Fibroblast of lung (primary cell): ENCODE data around the gene ZFYVE28. TPM values are rescaled to one million over a fixed set of nuclear protein-coding genes. Genes with fewer than 3 reads are reported as not detected.

ENCODE experiments used
- DNase-seq, 2 donors: peaks; one replicate each; pipeline versions ENCODE4 v3.0.0 to v3.0.0-alpha.2; 2010; ENCODE audit warnings: low read depth in 2 of 2
- H2AFZ ChIP-seq: 2 replicates; pipeline ENCODE4 v1.5.1; 2012; ENCODE audit warnings: low read length, control low read depth, inconsistent platforms
- H3K27ac ChIP-seq: 2 replicates; pipeline ENCODE4 v1.5.1; 2011; ENCODE audit warnings: low read length, control low read depth; ENCODE audit not compliant: insufficient read depth
- H3K27me3 ChIP-seq: 2 replicates; pipeline ENCODE4 v1.5.1; 2011; ENCODE audit warnings: mild to moderate bottlenecking, low read length; ENCODE audit not compliant: control insufficient read depth, insufficient read depth
- H3K36me3 ChIP-seq: 2 replicates; pipeline ENCODE4 v1.5.1; 2011; ENCODE audit warnings: low read length; ENCODE audit not compliant: control insufficient read depth, insufficient read depth
- H3K4me1 ChIP-seq: 2 replicates; pipeline ENCODE4 v1.5.1; 2011; ENCODE audit warnings: low read length; ENCODE audit not compliant: control insufficient read depth, insufficient read depth; ENCODE audit errors: extremely low read depth
- H3K4me2 ChIP-seq: 2 replicates; pipeline ENCODE4 v1.5.1; 2011; ENCODE audit warnings: low read length, control low read depth; ENCODE audit not compliant: insufficient read depth; ENCODE audit errors: extremely low read depth
- H3K4me3 ChIP-seq, 4 experiments: fragments of 200-600 bp in 1 of 4; sonication (generic) in 1 of 4; replicated peaks in 1 of 4; 2 replicates each; pipeline ENCODE4 v1.5.1; 2011 to 2016; ENCODE audit warnings: low read length in 4 of 4, low read depth in 3 of 4, mild to moderate bottlenecking in 3 of 4, control low read depth in 2 of 4, inconsistent platforms in 1 of 4, mixed read lengths in 1 of 4; ENCODE audit not compliant: insufficient read depth in 1 of 4; ENCODE audit errors: control extremely low read depth in 1 of 4
- H3K79me2 ChIP-seq: 2 replicates; pipeline ENCODE4 v1.5.1; 2012; ENCODE audit warnings: mild to moderate bottlenecking, low read length, inconsistent platforms; ENCODE audit not compliant: control insufficient read depth, insufficient read depth
- H3K9ac ChIP-seq: 2 replicates; pipeline ENCODE4 v1.5.1; 2011; ENCODE audit warnings: mild to moderate bottlenecking, low read length, control low read depth; ENCODE audit not compliant: insufficient read depth
- H3K9me3 ChIP-seq: 2 replicates; pipeline ENCODE4 v1.5.1; 2012; ENCODE audit warnings: low read depth, low read length; ENCODE audit not compliant: control insufficient read depth, insufficient read depth
- H4K20me1 ChIP-seq: 2 replicates; pipeline ENCODE4 v1.5.1; 2011; ENCODE audit warnings: low read length; ENCODE audit not compliant: control insufficient read depth, insufficient read depth; ENCODE audit errors: extremely low read depth
- EZH2 ChIP-seq: IDR thresholded peaks from 2 replicates; pipeline ENCODE4 v1.5.1; 2012; ENCODE audit warnings: low read length, control low read depth, mild to moderate bottlenecking; ENCODE audit errors: missing control alignments
- polyA plus RNA-seq, 2 donors: library from polyadenylated mRNA; depleted of rRNA in 1 of 2; stranded (reverse) in 1 of 2; unstranded in 1 of 2; fragments of >200 nt; gene quantifications; 2 replicates each; pipeline ENCODE4 v1.2.1, GENCODE V29; 2011 to 2012; ENCODE audit warnings: missing spikeins in 1 of 2
- total RNA-seq: library from RNA; depleted of rRNA; stranded (reverse); fragments of >200 nt; gene quantifications from 2 replicates; pipeline ENCODE4 v1.2.1, GENCODE V29; 2014
- TF ChIP-seq, protein P1 (sequence below), 2 donors: IDR thresholded peaks in 1 of 2; conservative IDR thresholded peaks in 1 of 2; 1 replicate in 1 of 2; 2 replicates in 1 of 2; pipeline ENCODE4 v1.5.1; 2011 to 2012; ENCODE audit warnings: low read length in 2 of 2, control low read depth in 1 of 2, inconsistent platforms in 1 of 2, low read depth in 1 of 2, mild to moderate bottlenecking in 1 of 2

Gene ZFYVE28
- total and polyA plus RNA-seq, 2 donors (not counting 1 experiment from before 2014, with no cell fraction given) = 2.4 to 11.6 TPM

DNA sequence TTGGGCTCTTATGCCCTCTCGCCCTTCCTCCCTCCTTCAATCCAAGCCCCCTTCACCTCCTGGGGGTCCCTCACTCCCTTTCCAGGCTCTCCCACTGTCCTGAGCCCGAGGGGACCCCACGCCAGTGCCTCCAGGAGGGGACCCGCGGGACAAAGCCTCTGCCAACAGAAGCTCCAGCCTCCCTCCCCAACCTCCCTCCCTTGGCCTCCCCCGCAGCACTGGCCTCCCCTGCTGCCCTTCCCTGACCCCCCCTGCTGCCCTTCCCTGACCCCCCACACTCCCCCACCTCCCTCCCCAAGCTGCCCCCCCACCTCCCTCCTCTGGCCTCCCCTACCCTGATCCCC lies 85.5 kb downstream of the ZFYVE28 start:
- H3K4me3 ChIP-seq = no peak overlapping the region
- peaks cover 8% of the 10 kb centered on the region for H3K4me1 ChIP-seq
- no peak overlapping the region for H2AFZ ChIP-seq
- TF ChIP-seq, protein P1, sequence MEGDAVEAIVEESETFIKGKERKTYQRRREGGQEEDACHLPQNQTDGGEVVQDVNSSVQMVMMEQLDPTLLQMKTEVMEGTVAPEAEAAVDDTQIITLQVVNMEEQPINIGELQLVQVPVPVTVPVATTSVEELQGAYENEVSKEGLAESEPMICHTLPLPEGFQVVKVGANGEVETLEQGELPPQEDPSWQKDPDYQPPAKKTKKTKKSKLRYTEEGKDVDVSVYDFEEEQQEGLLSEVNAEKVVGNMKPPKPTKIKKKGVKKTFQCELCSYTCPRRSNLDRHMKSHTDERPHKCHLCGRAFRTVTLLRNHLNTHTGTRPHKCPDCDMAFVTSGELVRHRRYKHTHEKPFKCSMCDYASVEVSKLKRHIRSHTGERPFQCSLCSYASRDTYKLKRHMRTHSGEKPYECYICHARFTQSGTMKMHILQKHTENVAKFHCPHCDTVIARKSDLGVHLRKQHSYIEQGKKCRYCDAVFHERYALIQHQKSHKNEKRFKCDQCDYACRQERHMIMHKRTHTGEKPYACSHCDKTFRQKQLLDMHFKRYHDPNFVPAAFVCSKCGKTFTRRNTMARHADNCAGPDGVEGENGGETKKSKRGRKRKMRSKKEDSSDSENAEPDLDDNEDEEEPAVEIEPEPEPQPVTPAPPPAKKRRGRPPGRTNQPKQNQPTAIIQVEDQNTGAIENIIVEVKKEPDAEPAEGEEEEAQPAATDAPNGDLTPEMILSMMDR (conservative IDR thresholded peaks at IDR 0.05 in 1 of 2, IDR thresholded peaks at IDR 0.05 in 1 of 2; ENCODE audit: low read depth in 1 of 2, low read length in 2 of 2) = no peak
- H3K27me3 ChIP-seq = no peaks in the 10 kb centered on the region
- no peaks in the 10 kb centered on the region for H3K36me3 ChIP-seq
- no peak overlapping the region for H3K4me2 ChIP-seq
- H3K79me2 ChIP-seq = no peaks in the 10 kb centered on the region
- no peaks in the 10 kb centered on the region for H4K20me1 ChIP-seq
- H3K9me3 ChIP-seq = no peaks in the 10 kb centered on the region
- no peak for DNase-seq
- H3K27ac ChIP-seq = no peak overlapping the region
- H3K9ac ChIP-seq = no peak overlapping the region

GRCh38 chr4:2332201-2332975 lies 86.1 kb downstream of the ZFYVE28 start:
- H3K4me2 ChIP-seq = no peak overlapping the region
- TF ChIP-seq EZH2 = no peak
- TF ChIP-seq, protein P1 (conservative IDR thresholded peaks at IDR 0.05 in 1 of 2, IDR thresholded peaks at IDR 0.05 in 1 of 2; ENCODE audit: low read depth in 1 of 2, low read length in 2 of 2) = no peak
- no peak overlapping the region for H3K4me3 ChIP-seq
- H3K9me3 ChIP-seq = no peaks in the 10 kb centered on the region
- no peaks in the 10 kb centered on the region for H3K79me2 ChIP-seq
- no peak overlapping the region for H2AFZ ChIP-seq
- no peaks in the 10 kb centered on the region for H3K27me3 ChIP-seq
- no peak for DNase-seq
- H3K9ac ChIP-seq = no peak overlapping the region
- H3K27ac ChIP-seq = no peak overlapping the region
- peaks cover 8% of the 10 kb centered on the region for H3K4me1 ChIP-seq
- no peaks in the 10 kb centered on the region for H4K20me1 ChIP-seq
- no peaks in the 10 kb centered on the region for H3K36me3 ChIP-seq

DNA sequence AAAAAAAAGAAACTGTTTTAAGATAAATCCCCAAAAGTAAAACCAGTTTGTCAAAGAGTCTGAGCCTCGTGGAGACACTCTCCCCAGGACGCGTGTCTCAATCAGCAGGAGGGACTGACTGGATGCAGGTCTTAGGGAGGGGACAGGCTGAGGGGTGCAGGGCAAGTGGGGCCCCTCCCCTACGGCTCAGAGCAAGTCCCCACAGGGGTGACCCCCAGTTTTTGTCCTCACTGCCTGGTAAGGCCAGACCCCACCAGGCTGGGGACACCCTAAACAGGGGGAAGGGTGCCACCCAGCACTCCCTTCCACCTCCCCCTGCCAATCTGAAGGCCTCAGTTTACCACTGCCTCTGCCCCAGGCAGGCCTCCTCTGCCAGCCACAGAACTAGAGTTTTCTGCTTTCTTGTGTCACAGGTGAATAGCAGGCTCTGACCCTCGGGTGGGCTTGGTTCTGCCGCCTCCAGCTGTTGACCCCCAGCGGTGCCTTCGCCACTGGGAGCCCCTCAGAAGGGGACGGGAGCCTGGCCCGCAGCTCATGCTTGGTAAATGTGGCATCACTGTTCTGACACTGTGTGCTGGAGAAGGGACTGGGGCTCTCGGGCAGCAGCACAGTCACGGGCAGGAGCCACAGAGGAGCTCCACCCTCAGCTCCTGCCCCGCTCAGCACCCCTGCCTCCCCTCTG lies 86.8 kb downstream of the ZFYVE28 start:
- Histone ChIP-seq H3K4me1 (peaks cover 8% of the 10 kb centered on the region), H3K4me2 (no peak overlapping the region), H4K20me1 (no peaks in the 10 kb centered on the region), H2AFZ (no peak overlapping the region), H3K79me2 (no peaks in the 10 kb centered on the region), H3K27ac (no peak overlapping the region), H3K4me3 (no peak overlapping the region), H3K36me3 (no peaks in the 10 kb centered on the region), H3K27me3 (no peaks in the 10 kb centered on the region), H3K9me3 (no peaks in the 10 kb centered on the region), H3K9ac (no peak overlapping the region)
- TF ChIP-seq EZH2 = no peak
- TF ChIP-seq, protein P1 (conservative IDR thresholded peaks at IDR 0.05 in 1 of 2, IDR thresholded peaks at IDR 0.05 in 1 of 2; ENCODE audit: low read depth in 1 of 2, low read length in 2 of 2) = no peak
- DNase-seq = no peak
